AG04449 (cell line): ENCODE results near the gene MYO15A.

ENCODE experiments used
- CTCF ChIA-PET: fragments of 350-600 bp; formaldehyde crosslinking; extraction: SDS; loops from one replicate; lab custom pipeline; 2021; ENCODE audit warnings: antibody characterized with exemption; lab: Yijun Ruan, JAX
- POLR2A ChIA-PET: fragments of 400-600, 350-600 bp; formaldehyde crosslinking; extraction: SDS; loops from one replicate; lab custom pipeline; 2020; ENCODE audit warnings: antibody characterized with exemption, inconsistent platforms; lab: Yijun Ruan, JAX
- DNase-seq: peaks from one replicate; pipeline ENCODE4 v3.0.0-alpha.2; 2010; ENCODE audit warnings: low read depth, low spot score
- H3K4me3 ChIP-seq: 2 replicates; pipeline ENCODE4 v1.5.1; 2011; ENCODE audit warnings: low read depth, mild to moderate bottlenecking, control low read depth, low read length
- TF ChIP-seq, protein P1 (sequence below): IDR thresholded peaks from one replicate; pipeline ENCODE4 v1.5.1; 2011; ENCODE audit warnings: mild to moderate bottlenecking, moderate library complexity, low read length, control low read depth, inconsistent platforms; ENCODE audit not compliant: insufficient read depth; ENCODE audit errors: missing control alignments

MYO15A gene, protein sequence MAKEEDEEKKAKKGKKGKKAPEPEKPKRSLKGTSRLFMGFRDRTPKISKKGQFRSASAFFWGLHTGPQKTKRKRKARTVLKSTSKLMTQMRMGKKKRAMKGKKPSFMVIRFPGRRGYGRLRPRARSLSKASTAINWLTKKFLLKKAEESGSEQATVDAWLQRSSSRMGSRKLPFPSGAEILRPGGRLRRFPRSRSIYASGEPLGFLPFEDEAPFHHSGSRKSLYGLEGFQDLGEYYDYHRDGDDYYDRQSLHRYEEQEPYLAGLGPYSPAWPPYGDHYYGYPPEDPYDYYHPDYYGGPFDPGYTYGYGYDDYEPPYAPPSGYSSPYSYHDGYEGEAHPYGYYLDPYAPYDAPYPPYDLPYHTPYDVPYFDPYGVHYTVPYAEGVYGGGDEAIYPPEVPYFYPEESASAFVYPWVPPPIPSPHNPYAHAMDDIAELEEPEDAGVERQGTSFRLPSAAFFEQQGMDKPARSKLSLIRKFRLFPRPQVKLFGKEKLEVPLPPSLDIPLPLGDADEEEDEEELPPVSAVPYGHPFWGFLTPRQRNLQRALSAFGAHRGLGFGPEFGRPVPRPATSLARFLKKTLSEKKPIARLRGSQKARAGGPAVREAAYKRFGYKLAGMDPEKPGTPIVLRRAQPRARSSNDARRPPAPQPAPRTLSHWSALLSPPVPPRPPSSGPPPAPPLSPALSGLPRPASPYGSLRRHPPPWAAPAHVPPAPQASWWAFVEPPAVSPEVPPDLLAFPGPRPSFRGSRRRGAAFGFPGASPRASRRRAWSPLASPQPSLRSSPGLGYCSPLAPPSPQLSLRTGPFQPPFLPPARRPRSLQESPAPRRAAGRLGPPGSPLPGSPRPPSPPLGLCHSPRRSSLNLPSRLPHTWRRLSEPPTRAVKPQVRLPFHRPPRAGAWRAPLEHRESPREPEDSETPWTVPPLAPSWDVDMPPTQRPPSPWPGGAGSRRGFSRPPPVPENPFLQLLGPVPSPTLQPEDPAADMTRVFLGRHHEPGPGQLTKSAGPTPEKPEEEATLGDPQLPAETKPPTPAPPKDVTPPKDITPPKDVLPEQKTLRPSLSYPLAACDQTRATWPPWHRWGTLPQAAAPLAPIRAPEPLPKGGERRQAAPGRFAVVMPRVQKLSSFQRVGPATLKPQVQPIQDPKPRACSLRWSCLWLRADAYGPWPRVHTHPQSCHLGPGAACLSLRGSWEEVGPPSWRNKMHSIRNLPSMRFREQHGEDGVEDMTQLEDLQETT (N-terminal part only)

DNA sequence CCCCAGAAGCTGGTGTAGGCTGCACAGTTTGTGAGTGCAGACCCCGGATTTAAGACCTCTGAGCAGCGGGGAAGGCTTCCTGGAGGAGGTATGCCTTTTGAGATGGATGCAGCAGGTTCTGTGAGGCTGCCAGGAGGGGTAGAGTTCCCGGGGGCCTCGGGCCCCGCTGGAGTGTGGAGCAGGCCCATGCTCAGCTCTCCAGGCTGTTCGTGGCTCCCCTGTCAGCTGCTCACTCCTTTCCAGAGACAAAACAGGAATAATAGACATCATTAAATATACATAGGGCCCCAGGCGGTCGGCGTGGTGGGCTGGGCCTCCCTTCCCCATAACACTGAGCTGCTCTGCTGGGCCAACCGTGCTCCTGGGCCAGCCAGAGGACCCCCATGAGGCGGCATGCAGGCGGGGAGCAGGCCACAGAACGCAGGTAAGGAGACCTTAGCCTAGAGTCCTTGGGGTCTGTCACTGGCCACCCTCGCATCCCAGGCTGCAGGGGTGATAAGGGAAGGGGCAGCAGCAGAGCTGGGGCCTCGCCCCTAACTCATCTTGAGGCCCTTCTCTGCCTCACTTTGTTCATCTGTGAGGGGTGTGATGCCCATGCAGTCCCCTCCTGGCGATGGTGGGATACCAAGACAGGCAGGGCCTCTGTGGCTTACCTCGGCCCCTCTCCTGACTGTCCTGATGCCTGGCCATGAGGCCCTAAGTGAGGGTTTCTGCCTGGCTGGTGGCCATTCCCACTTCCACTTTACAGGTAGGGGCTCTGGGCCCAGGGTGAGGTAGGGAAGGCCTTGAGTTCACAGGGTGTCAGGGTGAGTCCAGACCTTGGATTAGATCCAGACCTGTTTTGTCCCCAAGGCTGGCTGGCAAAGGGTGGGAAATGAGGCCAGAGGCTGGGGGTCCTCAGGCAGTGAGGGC lies at the start of gene MYO15A:
MYO15A (plus strand) TSS at position 356 of the 912 bp plus-strand sequence. CDS start 10,045 bp downstream, outside the sequence.
- CTCF ChIA-PET = interaction anchor here (1.7 kb wide), 1 partner anchor 34 kb away, joined by 9 read pairs; no protein-coding TSS in a partner anchor

DNA sequence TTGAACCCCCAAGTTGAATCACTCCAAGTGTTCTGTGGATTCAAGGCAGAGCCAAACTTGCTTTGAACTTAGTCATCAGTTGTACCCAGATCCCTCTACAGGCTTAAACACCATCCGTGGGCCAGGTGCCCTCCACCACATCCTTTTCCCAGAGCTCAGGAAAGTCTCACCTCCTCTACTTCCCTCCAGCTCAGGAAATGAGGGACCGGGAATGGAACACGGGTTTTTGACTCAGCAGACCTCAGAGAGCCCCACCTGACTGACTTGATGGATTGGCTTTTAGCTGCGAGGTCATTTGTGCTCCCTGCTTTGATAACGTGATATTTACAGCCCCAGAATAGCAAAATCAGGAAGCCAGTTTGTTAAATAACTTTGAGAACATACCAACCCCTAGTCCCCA lies 49.3 kb upstream of the MYO15A start:
- no peak for DNase-seq
- TF ChIP-seq, protein P1, sequence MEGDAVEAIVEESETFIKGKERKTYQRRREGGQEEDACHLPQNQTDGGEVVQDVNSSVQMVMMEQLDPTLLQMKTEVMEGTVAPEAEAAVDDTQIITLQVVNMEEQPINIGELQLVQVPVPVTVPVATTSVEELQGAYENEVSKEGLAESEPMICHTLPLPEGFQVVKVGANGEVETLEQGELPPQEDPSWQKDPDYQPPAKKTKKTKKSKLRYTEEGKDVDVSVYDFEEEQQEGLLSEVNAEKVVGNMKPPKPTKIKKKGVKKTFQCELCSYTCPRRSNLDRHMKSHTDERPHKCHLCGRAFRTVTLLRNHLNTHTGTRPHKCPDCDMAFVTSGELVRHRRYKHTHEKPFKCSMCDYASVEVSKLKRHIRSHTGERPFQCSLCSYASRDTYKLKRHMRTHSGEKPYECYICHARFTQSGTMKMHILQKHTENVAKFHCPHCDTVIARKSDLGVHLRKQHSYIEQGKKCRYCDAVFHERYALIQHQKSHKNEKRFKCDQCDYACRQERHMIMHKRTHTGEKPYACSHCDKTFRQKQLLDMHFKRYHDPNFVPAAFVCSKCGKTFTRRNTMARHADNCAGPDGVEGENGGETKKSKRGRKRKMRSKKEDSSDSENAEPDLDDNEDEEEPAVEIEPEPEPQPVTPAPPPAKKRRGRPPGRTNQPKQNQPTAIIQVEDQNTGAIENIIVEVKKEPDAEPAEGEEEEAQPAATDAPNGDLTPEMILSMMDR = no peak
- ChIA-PET POLR2A (no interaction called here), CTCF (interaction anchor here (0.8 kb wide), 1 partner anchor 9 kb away, joined by 3 read pairs; no protein-coding TSS in a partner anchor)
- H3K4me3 ChIP-seq = no peak overlapping the region

More for the DNA sequence above, at the start of gene MYO15A:
- DNase-seq = no peak
- no peak within 1 kb of the TSS for H3K4me3 ChIP-seq
- POLR2A ChIA-PET = no interaction called here
- TF ChIP-seq, protein P1 = no peak

DNA sequence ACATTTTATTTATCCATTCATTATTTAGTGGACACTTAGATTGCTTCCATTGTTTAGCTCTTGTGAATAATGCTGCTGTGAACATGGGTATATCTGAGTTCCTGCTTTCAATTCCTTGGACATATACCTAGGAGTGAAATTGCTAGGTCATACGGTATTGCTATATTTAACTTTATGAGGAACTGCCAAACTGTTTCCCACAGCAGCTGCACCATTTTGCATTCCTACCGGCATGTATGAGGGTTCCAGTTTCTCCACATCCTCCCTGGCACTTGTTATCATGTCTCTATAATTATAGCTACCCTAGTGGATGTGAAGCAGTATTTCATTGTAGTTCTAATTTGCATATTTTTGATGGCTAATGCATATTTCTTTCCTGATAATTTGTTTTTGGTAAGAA lies 44.5 kb upstream of the MYO15A start:
- no peak overlapping the region for H3K4me3 ChIP-seq
- ChIA-PET POLR2A (no interaction called here), CTCF (no interaction called here)
- DNase-seq = no peak
- TF ChIP-seq, protein P1 = no peak

DNA sequence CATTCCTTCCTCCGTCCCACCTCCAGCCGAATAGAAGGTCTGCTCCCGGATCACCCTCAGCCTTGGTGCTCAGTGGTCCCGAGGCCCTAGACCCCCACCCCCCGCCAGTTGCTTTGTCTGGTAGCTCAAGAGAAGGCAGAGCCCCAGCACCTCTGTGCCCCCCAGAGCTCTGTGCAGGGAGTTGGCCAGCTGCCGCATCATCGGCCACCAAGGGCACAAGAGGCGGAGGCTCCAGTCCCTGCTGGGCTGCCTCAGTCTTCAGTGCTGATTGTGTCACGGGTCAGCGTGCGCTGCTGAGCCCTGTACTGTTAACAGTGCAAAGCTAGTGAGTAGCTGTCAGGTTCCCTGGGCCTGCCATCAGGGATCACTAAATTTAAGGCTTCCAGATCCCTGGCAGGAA lies 43.0 kb upstream of the MYO15A start:
- TF ChIP-seq, protein P1 = no peak
- H3K4me3 ChIP-seq = no peak overlapping the region
- no peak for DNase-seq
- ChIA-PET CTCF (no interaction called here), POLR2A (no interaction called here)

DNA sequence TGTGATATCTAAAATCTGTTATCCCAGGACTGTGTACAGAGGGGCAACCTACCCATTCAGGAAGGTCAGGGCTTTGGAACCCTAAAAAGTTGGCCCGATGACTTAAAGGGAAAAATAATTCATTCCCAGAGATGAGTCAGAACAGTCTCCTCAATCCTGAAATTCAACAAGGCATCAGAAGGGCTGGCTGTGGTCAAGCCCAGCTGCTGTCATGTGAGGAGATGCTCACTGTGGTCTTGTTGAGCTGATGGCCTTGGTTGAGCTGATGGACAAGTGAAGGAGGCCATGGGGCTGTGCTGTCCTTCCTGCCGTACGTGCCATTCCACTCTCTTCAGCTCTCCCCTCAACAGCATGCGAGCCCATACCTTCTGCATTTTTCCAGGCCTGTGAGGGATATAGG lies 41.7 kb upstream of the MYO15A start:
- POLR2A ChIA-PET = no interaction called here
- TF ChIP-seq, protein P1 = no peak
- no peak overlapping the region for H3K4me3 ChIP-seq
- CTCF ChIA-PET = no interaction called here
- DNase-seq = no peak
